BLaER1 treated with 17β-estradiol and CSF1 and Interleukin-3, amounts not matched to agents 10 nM and 100 nM (cell line): ENCODE data around the gene TCF12.
A peak's percentile ranks its signal among the peaks of the same experiment; 100 is the strongest.
"Not testable (repeated sequence)": the region's sequence is repeated elsewhere in the genome, so short reads cannot be mapped to it uniquely, and the experiment has no call there.

ENCODE experiments used
- H3K27ac ChIP-seq, 11 experiments: shearing (Covaris generic); formaldehyde crosslinking; 2 replicates each; pipeline ENCODE4 v1.8.1; 2022
- H3K27me3 ChIP-seq, 11 experiments: shearing (Covaris generic); formaldehyde crosslinking; 2 replicates each; pipeline ENCODE4 v1.8.1; 2022
- H3K36me3 ChIP-seq, 11 experiments: shearing (Covaris generic); formaldehyde crosslinking; 2 replicates each; pipeline ENCODE4 v1.8.1; 2022
- H3K4me1 ChIP-seq, 10 experiments: shearing (Covaris generic); formaldehyde crosslinking; 2 replicates each; pipeline ENCODE4 v1.8.1; 2022
- H3K4me2 ChIP-seq, 11 experiments: shearing (Covaris generic); formaldehyde crosslinking; 2 replicates each; pipeline ENCODE4 v1.8.1; 2022
- H3K4me3 ChIP-seq, 10 experiments: shearing (Covaris generic); formaldehyde crosslinking; 2 replicates each; pipeline ENCODE4 v1.8.1; 2022
- H3K9ac ChIP-seq, 11 experiments: shearing (Covaris generic); formaldehyde crosslinking; 2 replicates each; pipeline ENCODE4 v1.8.1; 2022
- H3K9me3 ChIP-seq, 11 experiments: shearing (Covaris generic); formaldehyde crosslinking; replicated peaks in 1 of 11; 2 replicates each; pipeline ENCODE4 v1.8.1; 2022
- H4K20me1 ChIP-seq, 11 experiments: shearing (Covaris generic); formaldehyde crosslinking; 2 replicates each; pipeline ENCODE4 v1.8.1; 2022
- Cebpa-rat ChIP-seq, 11 experiments: shearing (Covaris generic); IDR thresholded peaks; 2 replicates each; pipeline ENCODE4 v1.8.1; 2022

Gene TCF12

DNA sequence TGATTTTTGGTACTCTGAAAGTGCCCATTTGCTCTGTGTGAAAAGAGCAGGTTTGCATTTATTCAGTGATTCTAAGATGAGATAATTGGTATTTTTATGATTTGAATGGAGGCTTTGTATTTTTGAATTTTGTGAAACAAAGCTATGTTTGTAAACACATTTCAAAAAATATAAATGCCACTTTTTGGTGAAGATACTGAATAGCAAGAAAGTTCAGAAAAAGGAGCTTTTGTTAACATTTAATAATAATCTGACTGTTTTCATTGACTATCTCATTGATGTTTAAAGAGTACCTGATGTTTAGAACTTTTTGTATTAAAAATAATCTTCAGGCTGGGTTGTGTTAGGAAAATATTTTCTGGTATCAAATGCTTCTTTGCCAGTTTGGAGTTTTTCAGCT, 23.7 kb downstream of the TCF12 start:
- H3K27ac ChIP-seq = no peak overlapping the region
- H3K4me1 ChIP-seq = peaks cover 0 to 57% (median 6%) of the 10 kb centered on the region in 10 experiments; a peak in 11 of 20 replicates
- no peak overlapping the region for H3K9ac ChIP-seq
- peaks cover 29 to 86% (median 78%) of the 10 kb centered on the region in 11 experiments; a peak in 21 of 22 replicates for H3K36me3 ChIP-seq
- H4K20me1 ChIP-seq = peaks cover 31 to 94% (median 55%) of the 10 kb centered on the region in 11 experiments; a peak in 19 of 22 replicates
- TF ChIP-seq Cebpa-rat (IDR thresholded peaks at IDR 0.05) = no peak
- 0 out of 22 replicates have a peak overlapping the region, but pooled peaks of 1 of the 11 experiments have one; percentile 26 for H3K4me2 ChIP-seq
- no peaks in the 10 kb centered on the region for H3K27me3 ChIP-seq
- H3K4me3 ChIP-seq = no peak overlapping the region
- peaks cover 15 to 53% (median 45%) of the 10 kb centered on the region in 11 experiments for H3K9me3 ChIP-seq

DNA sequence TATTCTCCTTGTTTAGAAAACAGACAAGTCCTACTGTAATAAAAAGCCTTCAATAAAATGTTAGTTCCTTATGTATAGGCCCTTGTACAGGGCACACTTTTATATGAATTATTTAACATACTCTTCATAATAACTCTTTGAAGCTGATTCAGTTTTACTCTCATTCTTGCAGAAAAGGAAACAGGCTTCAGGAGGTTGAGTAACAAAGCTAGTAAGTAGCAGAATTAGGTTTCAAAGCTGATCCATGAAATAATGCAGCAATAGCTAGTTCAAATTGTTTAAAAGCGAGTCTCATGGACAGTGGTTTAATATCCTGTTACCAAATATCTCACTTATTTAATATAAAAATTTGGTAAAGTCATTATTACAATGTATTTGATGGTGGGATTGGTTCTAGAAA, 25.0 kb downstream of the TCF12 start:
- H3K9ac ChIP-seq = no peak overlapping the region
- no peak overlapping the region for H3K27ac ChIP-seq
- H3K4me3 ChIP-seq = no peak overlapping the region
- H3K36me3 ChIP-seq = peaks cover 29 to 86% (median 69%) of the 10 kb centered on the region in 11 experiments; a peak in 21 of 22 replicates
- no peak overlapping the region for H3K4me2 ChIP-seq
- H4K20me1 ChIP-seq = peaks cover 30 to 94% (median 55%) of the 10 kb centered on the region in 11 experiments; a peak in 20 of 22 replicates
- peaks cover 0 to 58% (median 6%) of the 10 kb centered on the region in 10 experiments; a peak in 11 of 20 replicates for H3K4me1 ChIP-seq
- no peaks in the 10 kb centered on the region for H3K27me3 ChIP-seq
- H3K9me3 ChIP-seq = peaks cover 15 to 48% (median 33%) of the 10 kb centered on the region in 11 experiments
- TF ChIP-seq Cebpa-rat (IDR thresholded peaks at IDR 0.05) = no peak

DNA sequence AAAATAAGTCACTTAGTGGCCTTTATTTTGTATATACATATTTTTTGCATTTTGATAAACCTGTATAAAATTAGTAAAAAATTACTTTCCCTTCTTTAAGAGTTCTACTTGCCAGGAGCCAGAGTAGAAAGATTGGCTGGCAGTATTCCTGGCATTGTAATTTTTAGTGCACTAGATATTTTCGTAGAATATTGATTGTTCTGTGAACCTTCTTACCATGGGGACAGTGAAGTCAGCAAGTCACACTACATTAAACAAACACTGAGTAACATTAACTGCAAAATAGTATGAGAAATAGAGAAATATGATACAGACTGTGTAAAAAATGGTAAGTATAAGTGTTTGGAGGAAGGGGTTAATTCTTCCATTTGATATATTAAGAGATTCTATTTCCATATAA, 26.0 kb downstream of the TCF12 start:
- H3K9me3 ChIP-seq = peaks cover 15 to 48% (median 33%) of the 10 kb centered on the region in 11 experiments
- peaks cover 0 to 55% (median 5%) of the 10 kb centered on the region in 10 experiments; a peak in 11 of 20 replicates for H3K4me1 ChIP-seq
- H3K36me3 ChIP-seq = peaks cover 29 to 86% (median 63%) of the 10 kb centered on the region in 11 experiments; a peak in 21 of 22 replicates
- no peak overlapping the region for H3K27ac ChIP-seq
- H4K20me1 ChIP-seq = peaks cover 28 to 94% (median 55%) of the 10 kb centered on the region in 11 experiments; a peak in 20 of 22 replicates
- H3K4me3 ChIP-seq = no peak overlapping the region
- no peaks in the 10 kb centered on the region for H3K27me3 ChIP-seq
- TF ChIP-seq Cebpa-rat (IDR thresholded peaks at IDR 0.05) = no peak
- no peak overlapping the region for H3K4me2 ChIP-seq
- no peak overlapping the region for H3K9ac ChIP-seq

DNA sequence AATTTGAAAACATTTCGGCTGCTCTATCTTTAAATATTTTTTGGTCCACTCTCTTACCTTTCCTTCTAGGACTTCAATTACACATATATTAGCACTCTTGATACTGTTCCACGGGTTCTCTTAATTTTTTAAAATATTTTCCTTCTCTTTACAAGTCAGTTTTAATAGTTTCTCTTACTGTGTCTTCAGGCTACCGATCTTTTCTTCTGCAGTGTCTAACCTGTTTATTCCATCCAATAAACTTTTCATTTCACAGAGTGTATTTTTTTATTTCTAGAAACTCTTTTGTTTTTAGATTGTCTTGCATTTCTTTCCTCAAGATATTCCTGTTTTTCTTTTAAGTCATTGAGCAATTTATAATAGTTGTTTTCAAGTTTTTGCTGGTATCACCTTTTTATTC, 27.7 kb downstream of the TCF12 start:
- Histone ChIP-seq H4K20me1 (peaks cover 32 to 96% (median 54%) of the 10 kb centered on the region in 11 experiments; a peak in 20 of 22 replicates), H3K4me3 (no peak overlapping the region; a peak in 1 of 20 replicates), H3K36me3 (peaks cover 29 to 97% (median 68%) of the 10 kb centered on the region in 11 experiments; a peak in 21 of 22 replicates), H3K4me2 (no peak overlapping the region), H3K4me1 (peaks cover 0 to 45% (median 0%) of the 10 kb centered on the region in 10 experiments; a peak in 5 of 20 replicates), H3K27ac (no peak overlapping the region), H3K27me3 (no peaks in the 10 kb centered on the region), H3K9me3 (peaks cover 15 to 58% (median 44%) of the 10 kb centered on the region in 11 experiments), H3K9ac (no peak overlapping the region)
- no peak for TF ChIP-seq Cebpa-rat (IDR thresholded peaks at IDR 0.05)

DNA sequence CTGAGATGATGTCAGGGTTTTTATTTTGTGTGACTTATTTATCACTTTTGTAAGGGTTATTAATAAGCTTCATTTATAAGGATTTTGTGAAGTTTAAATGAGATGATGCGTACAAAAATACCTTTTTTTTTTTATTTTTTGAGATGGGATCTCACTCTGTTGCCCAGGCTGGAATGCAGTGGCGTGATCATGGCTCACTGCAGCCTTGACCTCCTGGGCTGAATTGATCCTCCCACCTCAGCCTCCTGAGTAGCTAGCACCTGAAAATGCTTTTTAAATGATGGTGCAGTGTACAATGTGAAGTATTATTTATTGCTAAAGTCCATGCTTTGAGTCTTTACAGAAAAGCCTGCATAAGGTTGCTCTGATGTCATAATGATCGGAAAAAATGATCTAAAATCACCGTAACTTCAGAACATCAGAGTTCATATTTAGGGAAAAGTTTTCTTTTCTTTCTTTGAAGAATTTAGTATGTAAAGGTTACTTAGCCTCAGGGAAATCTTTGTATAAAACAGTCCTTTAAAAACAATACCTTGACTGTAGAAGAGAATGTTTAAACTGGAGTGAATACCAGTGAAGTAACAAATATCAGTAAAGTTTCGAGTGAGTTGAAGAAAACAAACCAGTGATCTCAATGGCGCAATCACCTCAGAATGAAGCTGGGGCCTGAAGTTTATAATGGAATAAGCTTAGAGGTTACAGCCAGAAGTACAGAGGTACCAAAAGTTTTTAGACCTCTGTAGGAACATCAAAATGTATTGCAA, 29.7 kb downstream of the TCF12 start:
- Histone ChIP-seq H3K36me3 (peaks cover 32 to 98% (median 72%) of the 10 kb centered on the region in 11 experiments; a peak in 21 of 22 replicates), H3K4me1 (peaks cover 0 to 32% (median 0%) of the 10 kb centered on the region in 10 experiments; a peak in 4 of 20 replicates), H3K27ac (no peak overlapping the region), H3K9me3 (peaks cover 15 to 71% (median 62%) of the 10 kb centered on the region in 11 experiments), H3K9ac (no peak overlapping the region), H4K20me1 (peaks cover 21 to 94% (median 42%) of the 10 kb centered on the region in 11 experiments; a peak in 18 of 22 replicates), H3K27me3 (no peaks in the 10 kb centered on the region), H3K4me3 (no peak overlapping the region), H3K4me2 (no peak overlapping the region)
- no peak for TF ChIP-seq Cebpa-rat (IDR thresholded peaks at IDR 0.05)

DNA sequence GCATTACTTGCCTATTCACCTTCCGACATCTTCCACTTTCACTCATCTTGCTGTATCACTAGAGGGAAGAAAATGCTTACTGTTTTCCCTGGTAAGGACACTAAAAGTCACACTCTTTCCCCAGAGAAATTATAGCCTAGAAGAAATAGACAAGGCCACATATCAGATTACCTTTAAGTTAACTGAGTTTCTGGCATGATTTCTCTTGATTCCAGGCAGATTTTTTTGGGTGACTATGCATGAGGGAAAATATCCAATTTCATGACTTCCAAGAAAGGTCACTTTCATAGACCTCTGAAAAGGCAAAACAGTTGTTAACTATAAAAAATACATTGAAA, 30.3 kb downstream of the TCF12 start:
- Histone ChIP-seq H3K4me3 (no peak overlapping the region), H3K4me1 (peaks cover 0 to 27% (median 0%) of the 10 kb centered on the region in 10 experiments; a peak in 4 of 20 replicates), H3K36me3 (peaks cover 30 to 96% (median 71%) of the 10 kb centered on the region in 11 experiments; a peak in 21 of 22 replicates), H3K27ac (no peak overlapping the region), H4K20me1 (peaks cover 21 to 93% (median 42%) of the 10 kb centered on the region in 11 experiments; a peak in 18 of 22 replicates), H3K9me3 (peaks cover 15 to 72% (median 60%) of the 10 kb centered on the region in 11 experiments), H3K9ac (no peak overlapping the region), H3K4me2 (no peak overlapping the region), H3K27me3 (no peaks in the 10 kb centered on the region)
- TF ChIP-seq Cebpa-rat (IDR thresholded peaks at IDR 0.05) = no peak

DNA sequence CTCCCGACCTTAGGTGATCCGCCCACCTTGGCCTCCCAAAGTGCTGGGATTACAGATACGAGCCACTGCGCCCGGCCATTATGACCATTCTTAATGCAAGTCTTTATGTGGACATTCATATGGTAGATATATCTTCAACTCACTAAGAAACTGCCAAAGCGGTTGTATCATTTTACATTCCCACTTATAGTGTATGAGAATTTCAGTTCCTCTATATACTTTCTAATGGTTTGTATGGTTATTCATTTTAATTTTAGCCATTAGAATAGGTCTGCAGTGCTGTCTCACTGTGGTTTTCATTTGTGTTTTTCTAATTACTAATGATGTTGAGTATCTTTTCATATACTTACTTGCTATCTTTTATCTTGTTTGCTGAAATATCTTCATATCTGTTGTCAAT, 32.5 kb downstream of the TCF12 start:
- peaks cover 15 to 95% (median 70%) of the 10 kb centered on the region in 11 experiments for H3K36me3 ChIP-seq
- peaks cover 12 to 72% (median 60%) of the 10 kb centered on the region in 11 experiments for H3K9me3 ChIP-seq
- H3K27ac ChIP-seq = no peak overlapping the region
- H3K4me2 ChIP-seq = 0 out of 22 replicates have a peak overlapping the region, but pooled peaks of 1 of the 11 experiments have one; percentile 11
- no peak overlapping the region for H3K9ac ChIP-seq
- no peaks in the 10 kb centered on the region for H3K27me3 ChIP-seq
- peaks cover 21 to 81% (median 41%) of the 10 kb centered on the region in 11 experiments; a peak in 18 of 22 replicates for H4K20me1 ChIP-seq
- H3K4me3 ChIP-seq = no peak overlapping the region
- TF ChIP-seq Cebpa-rat (IDR thresholded peaks at IDR 0.05) = no peak
- H3K4me1 ChIP-seq = peaks cover 0 to 26% (median 0%) of the 10 kb centered on the region in 10 experiments; a peak in 4 of 20 replicates

DNA sequence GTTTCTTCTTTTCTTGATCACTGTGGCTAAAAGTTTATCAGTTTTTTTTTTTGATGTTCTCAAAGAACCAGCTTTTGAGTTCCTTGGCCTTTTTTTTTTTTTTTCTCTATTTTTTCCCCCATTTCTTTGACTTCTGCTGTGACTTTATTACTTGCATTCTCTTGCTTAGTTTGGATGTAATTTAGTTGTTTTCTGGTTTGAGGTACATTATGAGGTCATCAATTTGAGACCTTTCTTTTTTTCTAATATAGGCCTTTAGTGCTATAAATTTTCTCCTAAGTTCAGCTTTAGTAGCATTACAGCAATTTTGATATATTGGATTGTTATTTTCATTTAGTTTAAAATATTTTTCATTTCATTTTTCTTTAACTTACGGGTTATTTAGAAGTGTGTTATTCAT, 35.3 kb downstream of the TCF12 start:
- no peak overlapping the region for H3K4me2 ChIP-seq
- H3K36me3 ChIP-seq = peaks cover 7 to 90% (median 61%) of the 10 kb centered on the region in 11 experiments; a peak in 21 of 22 replicates
- H3K9ac ChIP-seq = no peak overlapping the region
- H3K9me3 ChIP-seq = peaks cover 11 to 80% (median 67%) of the 10 kb centered on the region in 11 experiments; a peak in 20 of 22 replicates
- H3K4me1 ChIP-seq = peaks cover 0 to 26% (median 0%) of the 10 kb centered on the region in 10 experiments; a peak in 3 of 20 replicates
- H3K4me3 ChIP-seq = no peak overlapping the region
- TF ChIP-seq Cebpa-rat (IDR thresholded peaks at IDR 0.05) = no peak
- H3K27ac ChIP-seq = no peak overlapping the region
- H3K27me3 ChIP-seq = no peaks in the 10 kb centered on the region
- H4K20me1 ChIP-seq = peaks cover 16 to 81% (median 36%) of the 10 kb centered on the region in 11 experiments; a peak in 19 of 22 replicates

DNA sequence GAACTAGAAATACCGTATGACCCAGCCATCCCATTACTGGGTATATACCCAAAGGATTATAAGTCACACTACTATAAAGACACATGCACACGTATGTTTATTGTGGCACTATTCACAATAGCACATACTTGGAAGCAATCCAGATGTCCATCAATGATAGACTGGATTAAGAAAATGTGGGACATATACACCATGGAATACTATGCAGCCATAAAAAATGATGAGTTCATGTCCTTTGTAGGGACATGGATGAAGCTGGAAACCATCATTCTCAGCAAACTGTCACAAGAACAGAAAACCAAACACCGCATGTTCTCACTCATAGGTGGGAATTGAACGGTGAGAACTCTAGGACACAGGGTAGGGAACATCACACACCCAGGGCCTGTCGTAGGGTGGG, 36.6 kb downstream of the TCF12 start:
- not testable (repeated sequence) for H3K4me3 ChIP-seq, H3K27me3 ChIP-seq, H3K4me2 ChIP-seq, H3K27ac ChIP-seq, H3K9ac ChIP-seq
- Histone ChIP-seq H4K20me1 (peaks cover 10 to 80% (median 32%) of the 10 kb centered on the region in 11 experiments; a peak in 19 of 22 replicates), H3K36me3 (peaks cover 7 to 79% (median 58%) of the 10 kb centered on the region in 11 experiments; a peak in 21 of 22 replicates), H3K9me3 (peaks cover 11 to 79% (median 64%) of the 10 kb centered on the region in 11 experiments; a peak in 20 of 22 replicates), H3K4me1 (peaks cover 0 to 18% (median 0%) of the 10 kb centered on the region in 10 experiments; a peak in 3 of 20 replicates)
